ENCODE data around the gene PSMC5.
A peak's percentile ranks its signal among the peaks of the same experiment; 100 is the strongest.

PSMC5 gene

DNA sequence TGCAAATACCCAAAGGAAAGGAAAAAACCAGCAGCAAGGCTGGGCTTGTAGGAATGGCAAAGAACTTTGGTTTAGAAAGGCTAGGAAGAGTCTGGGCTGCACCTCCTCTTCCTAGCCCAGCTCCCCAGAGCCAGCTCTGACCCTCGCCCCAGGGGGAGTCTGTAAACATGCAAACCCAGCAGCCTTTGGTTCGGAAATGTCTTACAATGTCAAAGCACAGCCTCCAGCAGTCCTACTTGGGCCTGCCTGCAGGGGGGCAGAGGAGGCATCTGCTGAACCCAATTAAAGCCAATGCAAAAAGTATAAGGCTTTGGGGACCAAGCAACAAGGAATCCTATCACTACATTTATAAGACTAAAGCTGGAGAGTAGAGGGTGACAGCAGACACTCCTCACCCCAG is 5.2 kb downstream of the PSMC5 start:
- no peak overlapping the region for H3K23ac ChIP-seq (ENCODE audit: low read length)
- H3K4me1 ChIP-seq (ENCODE audit: control insufficient read depth in 1 of 2, insufficient read depth in 2 of 2, low read length in 2 of 2) = peaks cover 2 to 17% of the 10 kb centered on the region in 2 experiments
- WGBS (ENCODE audit: extremely low coverage, insufficient coverage, insufficient read length) = no CpG with 5 or more reads among the region's 2 CpGs
- H4K91ac ChIP-seq (ENCODE audit: low read depth, low read length) = no peak overlapping the region
- no peak overlapping the region for H3K4me3 ChIP-seq (ENCODE audit: low read depth, low read length)
- H2BK5ac ChIP-seq (ENCODE audit: low read depth, low read length, poor library complexity) = no peak overlapping the region
- no peak overlapping the region for H4K12ac ChIP-seq (ENCODE audit: low read depth, low read length)
- H3K9ac ChIP-seq (ENCODE audit: low read length) = no peak overlapping the region
- H3K79me1 ChIP-seq (ENCODE audit: low read length) = peaks cover 3% of the 10 kb centered on the region
- H2BK12ac ChIP-seq (ENCODE audit: low read length) = no peak overlapping the region
- no peak overlapping the region for H3K18ac ChIP-seq (ENCODE audit: low read length)
- no peak overlapping the region for H2AFZ ChIP-seq (ENCODE audit: insufficient read depth, low read length, poor library complexity)
- no peak for DNase-seq
- H3K9me3 ChIP-seq (ENCODE audit: insufficient read depth, low read depth, low read length) = no peaks in the 10 kb centered on the region
- H3K27me3 ChIP-seq (ENCODE audit: insufficient read depth, low read length) = no peaks in the 10 kb centered on the region
- no peak overlapping the region for H3K14ac ChIP-seq (ENCODE audit: low read length)
- peaks cover 6% of the 10 kb centered on the region for H3K79me2 ChIP-seq (ENCODE audit: control insufficient read depth, insufficient read depth, low read length, poor library complexity)
- H3K4ac ChIP-seq (ENCODE audit: low read depth, low read length) = no peak overlapping the region
- no peak overlapping the region for H4K8ac ChIP-seq (ENCODE audit: low read depth, low read length)
- H2BK120ac ChIP-seq (ENCODE audit: insufficient read depth, low read length, poor library complexity) = no peak overlapping the region
- no peak overlapping the region for H3K4me2 ChIP-seq (ENCODE audit: low read length)
- H2AK5ac ChIP-seq (ENCODE audit: low read length) = no peak overlapping the region
- H3K27ac ChIP-seq (ENCODE audit: low read depth, low read length) = no peak overlapping the region
- peaks cover 70 to 72% of the 10 kb centered on the region in 2 experiments for H3K36me3 ChIP-seq (ENCODE audit: control insufficient read depth in 1 of 2, insufficient read depth in 2 of 2, low read length in 2 of 2)

DNA sequence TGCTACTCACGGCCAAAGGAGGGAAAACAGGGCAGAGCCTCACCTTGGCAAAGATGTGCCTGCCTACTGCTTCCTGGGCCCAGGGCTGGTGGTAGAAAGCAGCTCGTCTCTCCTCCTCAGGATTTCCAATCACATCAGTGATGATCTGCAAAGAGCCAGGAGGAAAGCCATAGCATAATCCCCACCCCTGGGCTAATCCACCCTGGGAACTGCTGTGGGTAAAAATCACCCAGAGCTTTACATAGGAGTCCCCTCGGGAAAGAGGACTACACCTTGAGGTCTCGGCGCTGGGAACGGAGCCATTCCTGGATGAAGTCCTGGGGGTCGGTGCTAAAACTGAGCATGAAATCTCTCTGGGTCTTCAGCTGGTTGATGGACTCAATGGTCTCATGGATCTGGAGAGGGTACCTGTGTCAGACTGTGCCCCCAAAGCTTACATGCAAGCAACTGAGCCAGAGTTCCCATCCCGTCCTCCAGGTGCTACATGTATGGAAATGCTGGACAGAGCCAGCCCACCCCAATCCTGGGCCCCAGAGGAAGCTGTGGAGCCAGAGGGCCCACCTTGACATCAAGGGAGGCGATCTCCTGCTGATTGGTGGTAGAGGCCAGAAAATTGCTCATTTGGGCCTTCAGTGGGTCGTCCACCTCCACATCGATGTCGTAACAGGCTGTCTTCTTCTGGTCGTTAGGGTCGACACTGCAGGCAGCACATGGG is 6.0 kb downstream of the PSMC5 start:
- Histone ChIP-seq H3K14ac (ENCODE audit: low read length) (no peak overlapping the region), H4K12ac (ENCODE audit: low read depth, low read length) (no peak overlapping the region), H3K4me1 (ENCODE audit: control insufficient read depth in 1 of 2, insufficient read depth in 2 of 2, low read length in 2 of 2) (peaks cover 6 to 17% of the 10 kb centered on the region in 2 experiments), H3K9ac (ENCODE audit: low read length) (no peak overlapping the region), H3K9me3 (ENCODE audit: insufficient read depth, low read depth, low read length) (no peaks in the 10 kb centered on the region), H3K4ac (ENCODE audit: low read depth, low read length) (no peak overlapping the region), H4K8ac (ENCODE audit: low read depth, low read length) (no peak overlapping the region), H2AFZ (ENCODE audit: insufficient read depth, low read length, poor library complexity) (no peak overlapping the region), H3K79me1 (ENCODE audit: low read length) (no peaks in the 10 kb centered on the region), H3K79me2 (ENCODE audit: control insufficient read depth, insufficient read depth, low read length, poor library complexity) (peaks cover 7% of the 10 kb centered on the region), H3K4me2 (ENCODE audit: low read length) (no peak overlapping the region), H3K4me3 (ENCODE audit: low read depth, low read length) (no peak overlapping the region), H2BK12ac (ENCODE audit: low read length) (no peak overlapping the region), H4K91ac (ENCODE audit: low read depth, low read length) (no peak overlapping the region), H2AK5ac (ENCODE audit: low read length) (no peak overlapping the region), H3K23ac (ENCODE audit: low read length) (no peak overlapping the region), H3K18ac (ENCODE audit: low read length) (no peak overlapping the region), H3K36me3 (ENCODE audit: control insufficient read depth in 1 of 2, insufficient read depth in 2 of 2, low read length in 2 of 2) (peaks cover 72% of the 10 kb centered on the region in 2 experiments), H2BK5ac (ENCODE audit: low read depth, low read length, poor library complexity) (no peak overlapping the region), H2BK120ac (ENCODE audit: insufficient read depth, low read length, poor library complexity) (no peak overlapping the region), H3K27ac (ENCODE audit: low read depth, low read length) (no peak overlapping the region), H3K27me3 (ENCODE audit: insufficient read depth, low read length) (no peaks in the 10 kb centered on the region)
- no peak for DNase-seq
- no CpG with 5 or more reads among the region's 14 CpGs for WGBS (ENCODE audit: extremely low coverage, insufficient coverage, insufficient read length)

DNA sequence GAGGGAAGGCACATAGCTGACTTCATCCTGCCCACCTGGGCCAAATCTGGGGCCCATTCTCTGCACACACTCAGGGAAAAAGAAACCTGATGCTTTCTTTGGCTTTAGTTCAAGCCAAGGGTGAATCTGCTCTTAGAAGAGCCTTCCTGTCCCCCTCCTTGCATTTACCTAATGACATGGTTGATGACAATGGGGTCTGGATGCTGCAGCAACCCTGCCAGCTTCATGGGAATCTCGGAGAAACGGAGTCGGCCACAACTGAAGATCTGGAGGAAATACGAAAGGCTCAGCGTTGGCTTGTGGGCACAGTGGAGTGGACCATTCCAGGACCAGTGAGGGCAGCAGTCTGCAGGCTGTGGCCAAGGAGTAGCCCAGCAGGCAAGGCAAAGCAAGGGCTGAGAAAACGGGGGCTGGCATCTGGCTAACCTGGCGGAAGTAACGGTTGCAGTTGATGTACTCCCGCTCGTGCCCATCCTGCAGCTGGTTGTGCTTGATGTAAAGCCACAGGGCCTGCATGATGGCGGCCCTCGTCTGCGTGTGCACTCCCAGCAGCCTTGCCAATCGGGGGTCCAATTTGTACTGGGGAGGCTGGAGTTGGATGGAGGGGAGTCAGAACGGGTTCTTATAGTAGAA is 6.6 kb downstream of the PSMC5 start:
- H3K27me3 ChIP-seq (ENCODE audit: insufficient read depth, low read length) = no peaks in the 10 kb centered on the region
- no peaks in the 10 kb centered on the region for H3K79me1 ChIP-seq (ENCODE audit: low read length)
- no peak overlapping the region for H4K91ac ChIP-seq (ENCODE audit: low read depth, low read length)
- no peak overlapping the region for H3K18ac ChIP-seq (ENCODE audit: low read length)
- no peak overlapping the region for H3K9ac ChIP-seq (ENCODE audit: low read length)
- no peak overlapping the region for H4K8ac ChIP-seq (ENCODE audit: low read depth, low read length)
- no peaks in the 10 kb centered on the region for H3K9me3 ChIP-seq (ENCODE audit: insufficient read depth, low read depth, low read length)
- H3K4me1 ChIP-seq (ENCODE audit: control insufficient read depth in 1 of 2, insufficient read depth in 2 of 2, low read length in 2 of 2) = peaks cover 13 to 20% of the 10 kb centered on the region in 2 experiments
- no peak overlapping the region for H3K4me2 ChIP-seq (ENCODE audit: low read length)
- H3K14ac ChIP-seq (ENCODE audit: low read length) = no peak overlapping the region
- no CpG with 5 or more reads among the region's 15 CpGs for WGBS (ENCODE audit: extremely low coverage, insufficient coverage, insufficient read length)
- no peak overlapping the region for H2BK12ac ChIP-seq (ENCODE audit: low read length)
- H3K36me3 ChIP-seq (ENCODE audit: control insufficient read depth in 1 of 2, insufficient read depth in 2 of 2, low read length in 2 of 2) = peaks cover 72% of the 10 kb centered on the region in 2 experiments
- no peak overlapping the region for H3K23ac ChIP-seq (ENCODE audit: low read length)
- peaks cover 10% of the 10 kb centered on the region for H3K79me2 ChIP-seq (ENCODE audit: control insufficient read depth, insufficient read depth, low read length, poor library complexity)
- H4K12ac ChIP-seq (ENCODE audit: low read depth, low read length) = peak overlapping the region; percentile 14
- no peak overlapping the region for H3K4ac ChIP-seq (ENCODE audit: low read depth, low read length)
- H3K4me3 ChIP-seq (ENCODE audit: low read depth, low read length) = no peak overlapping the region
- no peak overlapping the region for H2AFZ ChIP-seq (ENCODE audit: insufficient read depth, low read length, poor library complexity)
- no peak overlapping the region for H2BK5ac ChIP-seq (ENCODE audit: low read depth, low read length, poor library complexity)
- no peak overlapping the region for H2BK120ac ChIP-seq (ENCODE audit: insufficient read depth, low read length, poor library complexity)
- no peak overlapping the region for H2AK5ac ChIP-seq (ENCODE audit: low read length)
- no peak overlapping the region for H3K27ac ChIP-seq (ENCODE audit: low read depth, low read length)
- no peak for DNase-seq

DNA sequence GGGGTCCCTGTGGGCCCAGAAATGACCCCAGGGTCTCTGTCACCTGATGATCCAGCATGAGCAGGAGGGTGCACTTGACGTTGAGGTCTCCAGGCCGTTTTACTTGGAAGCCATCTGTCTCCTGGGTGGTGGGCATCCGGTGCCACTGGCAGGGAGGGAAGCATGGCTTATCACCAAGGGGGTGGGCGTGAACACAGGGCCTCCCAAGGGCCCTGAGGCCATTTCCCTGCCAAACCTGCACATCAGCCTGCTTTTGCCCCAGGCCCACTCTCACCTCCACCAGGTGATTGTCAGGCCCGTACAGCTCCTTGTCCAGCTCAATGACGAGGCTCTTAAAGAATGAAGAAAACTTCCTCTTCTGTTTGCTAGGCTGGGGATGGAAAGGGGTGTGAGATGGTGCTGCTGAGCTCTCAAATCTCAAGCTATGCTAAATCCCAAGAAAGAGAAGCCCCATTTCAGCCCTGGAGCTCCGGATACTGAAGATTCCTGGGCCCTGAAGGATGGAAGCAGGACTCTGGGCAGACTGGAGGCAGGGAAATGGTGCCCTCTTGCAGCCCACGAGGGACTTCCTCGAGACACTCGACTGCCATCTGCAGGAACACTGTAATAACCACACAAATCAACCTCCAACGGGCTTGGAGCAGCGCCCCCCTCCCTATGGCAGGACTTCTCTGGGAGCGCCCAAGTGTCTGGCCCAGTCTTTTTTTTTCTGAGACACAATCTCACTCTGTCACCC is 7.4 kb downstream of the PSMC5 start:
- no peak overlapping the region for H2BK5ac ChIP-seq (ENCODE audit: low read depth, low read length, poor library complexity)
- no peak overlapping the region for H3K4ac ChIP-seq (ENCODE audit: low read depth, low read length)
- H3K4me3 ChIP-seq (ENCODE audit: low read depth, low read length) = no peak overlapping the region
- no peak overlapping the region for H2BK120ac ChIP-seq (ENCODE audit: insufficient read depth, low read length, poor library complexity)
- no peak overlapping the region for H4K8ac ChIP-seq (ENCODE audit: low read depth, low read length)
- no peak overlapping the region for H2BK12ac ChIP-seq (ENCODE audit: low read length)
- H2AFZ ChIP-seq (ENCODE audit: insufficient read depth, low read length, poor library complexity) = no peak overlapping the region
- H3K27me3 ChIP-seq (ENCODE audit: insufficient read depth, low read length) = no peaks in the 10 kb centered on the region
- H3K4me1 ChIP-seq (ENCODE audit: control insufficient read depth in 1 of 2, insufficient read depth in 2 of 2, low read length in 2 of 2) = peaks cover 15 to 26% of the 10 kb centered on the region in 2 experiments
- H4K91ac ChIP-seq (ENCODE audit: low read depth, low read length) = no peak overlapping the region
- H3K23ac ChIP-seq (ENCODE audit: low read length) = no peak overlapping the region
- no peak overlapping the region for H3K4me2 ChIP-seq (ENCODE audit: low read length)
- H3K14ac ChIP-seq (ENCODE audit: low read length) = no peak overlapping the region
- WGBS (ENCODE audit: extremely low coverage, insufficient coverage, insufficient read length) = no CpG with 5 or more reads among the region's 13 CpGs
- H4K12ac ChIP-seq (ENCODE audit: low read depth, low read length) = no peak overlapping the region
- H3K79me2 ChIP-seq (ENCODE audit: control insufficient read depth, insufficient read depth, low read length, poor library complexity) = peaks cover 10% of the 10 kb centered on the region
- no peak overlapping the region for H3K18ac ChIP-seq (ENCODE audit: low read length)
- H3K9ac ChIP-seq (ENCODE audit: low read length) = no peak overlapping the region
- H2AK5ac ChIP-seq (ENCODE audit: low read length) = no peak overlapping the region
- H3K36me3 ChIP-seq (ENCODE audit: control insufficient read depth in 1 of 2, insufficient read depth in 2 of 2, low read length in 2 of 2) = peaks cover 65 to 69% of the 10 kb centered on the region in 2 experiments
- no peaks in the 10 kb centered on the region for H3K9me3 ChIP-seq (ENCODE audit: insufficient read depth, low read depth, low read length)
- no peaks in the 10 kb centered on the region for H3K79me1 ChIP-seq (ENCODE audit: low read length)
- DNase-seq = peak; percentile 95 to 96
- H3K27ac ChIP-seq (ENCODE audit: low read depth, low read length) = peak overlapping the region; percentile 8

All from trophoblast cell (in vitro differentiated cells and primary cell).